ENCODE results near the gene KCNB1.

KCNB1 gene

DNA sequence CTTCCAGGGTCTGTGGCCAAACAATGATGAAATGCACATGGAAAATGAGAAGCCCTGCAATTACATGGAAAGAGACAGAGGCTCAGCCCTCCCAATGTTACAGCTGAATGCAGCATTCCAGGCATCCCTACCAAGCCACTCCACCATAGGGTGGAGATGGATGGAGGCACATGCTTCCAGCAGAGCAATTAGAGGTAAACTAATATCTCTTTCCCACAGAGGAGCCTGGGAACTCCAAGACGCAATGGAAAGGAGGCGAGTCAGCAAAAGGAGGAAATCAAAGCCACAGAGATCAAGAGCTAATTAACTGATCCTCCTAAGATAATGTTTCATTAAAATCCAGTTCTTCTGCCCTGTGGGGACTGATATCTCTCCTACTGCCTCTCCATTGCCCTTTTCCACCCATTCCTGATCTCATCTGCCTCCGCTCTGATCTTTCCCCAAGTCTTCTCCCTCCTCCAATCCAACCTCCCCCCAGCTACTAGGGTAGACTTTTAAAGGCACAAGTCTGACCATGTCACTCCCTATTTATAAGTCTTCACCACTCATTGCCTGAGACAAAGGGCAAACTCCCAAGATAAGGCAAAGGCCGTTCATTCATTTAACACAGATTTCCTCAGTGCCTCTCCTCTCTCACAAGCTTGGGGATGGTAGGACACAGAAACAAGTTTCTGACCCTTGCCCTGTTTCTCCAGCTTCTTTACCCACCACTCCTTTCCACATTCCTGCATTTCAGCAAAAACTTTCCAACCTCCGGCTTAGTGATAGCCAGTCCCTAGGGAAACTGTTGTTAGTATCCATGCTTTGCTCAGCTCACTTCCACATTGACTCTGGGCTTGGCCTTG lies 14.3 kb upstream of the KCNB1 start:
- no peak for DNase-seq

- DNase-seq, result no peak
Observed at GRCh38 chr20:49496043-49496442, 13.6 kb upstream of the KCNB1 start.

DNA sequence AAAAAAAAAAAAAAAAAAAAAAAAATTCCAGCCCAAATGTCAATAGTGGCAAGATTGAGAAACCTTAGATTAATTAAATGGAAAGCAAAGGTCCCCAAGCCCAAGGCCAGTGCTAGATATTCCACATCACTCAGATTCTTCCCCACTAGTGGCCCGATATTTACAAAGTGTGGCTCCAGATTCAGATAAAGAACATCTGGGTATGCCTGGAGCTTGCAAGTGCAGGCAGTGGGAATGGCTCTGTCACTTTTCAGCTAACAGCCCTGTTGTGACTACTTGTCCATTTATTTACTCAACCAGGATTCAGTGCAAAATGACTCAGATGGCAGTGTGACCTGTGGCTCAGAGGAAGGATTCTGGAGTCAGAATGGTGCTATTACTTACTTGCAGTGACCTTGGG lies 8.2 kb upstream of the KCNB1 start:
- no peak for DNase-seq

DNA sequence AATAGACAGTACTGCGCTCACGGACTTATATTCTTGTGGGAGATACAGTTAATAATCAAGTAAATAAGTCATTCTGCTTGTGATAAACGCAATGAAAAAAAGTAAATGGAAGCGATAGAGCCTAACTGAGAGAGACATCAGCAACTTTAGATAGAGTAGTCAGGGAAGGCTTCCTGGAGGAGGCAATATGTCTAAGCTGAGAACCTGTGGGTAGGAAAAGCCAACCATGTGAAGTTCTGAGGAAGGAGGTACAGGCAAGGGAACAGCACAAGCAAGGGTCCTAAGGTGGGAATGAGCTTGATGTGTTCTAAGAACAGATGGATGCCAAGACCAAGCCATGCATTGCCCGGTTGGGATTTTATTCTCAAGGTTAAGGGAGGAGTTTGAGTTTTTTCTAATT lies 7.2 kb upstream of the KCNB1 start:
- no peak for DNase-seq

- no peak for DNase-seq
Observed at GRCh38 chr20:49486064-49486463, 3.6 kb upstream of the KCNB1 start.

- no peak for DNase-seq
Observed at GRCh38 chr20:49485563-49485962, 3.1 kb upstream of the KCNB1 start.

DNA sequence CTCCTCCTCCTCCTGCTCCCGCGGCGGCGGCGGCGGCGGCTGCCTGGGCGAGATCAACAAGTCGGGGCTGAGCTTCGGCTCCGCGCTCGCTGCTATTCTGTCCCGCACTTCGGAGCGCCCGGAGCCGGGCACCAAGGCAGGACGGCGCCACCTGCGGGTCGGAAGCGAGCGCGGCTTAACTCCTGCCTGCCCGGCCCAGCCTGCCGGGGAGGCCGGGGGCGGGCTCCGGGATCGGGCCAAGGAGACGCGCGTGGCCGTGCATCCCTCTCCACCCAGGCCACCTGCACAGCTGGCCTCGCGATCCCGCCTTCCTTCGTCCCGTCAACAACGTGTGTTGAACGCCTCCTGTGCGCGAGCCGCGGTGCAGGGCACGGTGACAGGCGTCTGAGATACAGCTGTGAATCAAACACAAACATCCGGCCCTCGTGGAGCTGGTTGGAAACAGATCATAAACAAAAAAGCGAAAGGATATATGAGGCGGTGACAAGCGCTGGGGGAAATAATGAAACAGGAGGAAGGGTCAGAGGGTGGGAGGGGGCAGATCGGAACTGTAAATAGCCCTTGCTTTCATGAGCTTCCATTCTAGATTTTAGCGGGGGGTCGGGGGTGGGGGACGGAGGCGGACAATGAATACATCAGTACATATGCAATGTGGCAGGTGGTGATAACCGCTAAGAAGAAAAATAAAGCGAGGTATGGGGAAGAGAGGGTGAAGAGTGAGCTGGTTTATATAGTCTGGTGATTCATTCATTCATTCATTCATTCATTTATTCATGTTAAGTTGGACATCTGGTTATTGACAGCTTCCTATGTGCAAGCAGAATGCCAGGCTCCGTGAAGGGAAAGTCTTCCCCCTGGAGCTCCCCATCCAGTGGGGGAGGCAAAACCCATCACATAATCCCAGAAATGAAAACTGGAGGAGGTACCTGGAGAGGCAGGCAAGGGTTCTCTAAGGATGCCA lies 2.0 kb upstream of the KCNB1 start:
- DNase-seq, result peak; percentile 21

- DNase-seq, result no peak
Observed at GRCh38 chr20:49483696-49484123, 1.2 kb upstream of the KCNB1 start.

DNA sequence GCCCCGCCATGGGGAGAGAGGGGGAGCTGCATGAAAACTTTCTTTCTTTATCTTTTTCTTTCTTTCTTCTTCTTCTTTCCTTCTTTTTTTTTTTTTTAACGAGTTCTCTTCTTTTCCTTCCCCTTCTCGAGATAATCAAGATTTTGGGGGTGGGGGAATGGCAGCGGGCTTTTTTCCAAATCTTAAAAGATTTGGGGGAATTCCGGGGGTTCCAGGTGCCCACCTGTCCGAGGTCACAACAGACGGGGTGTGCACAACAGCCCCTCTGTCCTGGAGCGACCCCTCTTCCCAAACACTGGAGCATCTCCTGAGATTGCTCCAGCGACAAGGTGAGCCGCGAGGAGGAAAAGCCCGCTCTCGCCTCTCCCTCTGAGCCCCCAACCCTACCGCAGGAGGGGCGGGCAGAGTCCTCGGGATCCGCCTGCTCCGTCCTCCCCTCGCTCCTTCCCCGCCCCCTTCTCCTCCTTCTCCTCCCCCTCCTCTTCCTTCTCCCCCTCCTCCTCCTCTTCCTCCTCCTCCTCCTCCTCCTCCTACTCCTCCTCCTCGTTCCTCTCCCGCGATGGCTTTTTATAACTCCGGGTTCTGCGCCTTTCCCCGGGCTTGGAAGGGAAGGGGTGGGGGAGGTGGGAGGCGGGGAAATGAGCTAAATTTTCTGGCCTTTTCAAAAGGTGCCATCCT lies 689 bp upstream of the KCNB1 start:
- no peak for DNase-seq

GRCh38 chr20:49482173-49482572 lies 295 bp downstream of the KCNB1 start:
- DNase-seq, result no peak

DNA sequence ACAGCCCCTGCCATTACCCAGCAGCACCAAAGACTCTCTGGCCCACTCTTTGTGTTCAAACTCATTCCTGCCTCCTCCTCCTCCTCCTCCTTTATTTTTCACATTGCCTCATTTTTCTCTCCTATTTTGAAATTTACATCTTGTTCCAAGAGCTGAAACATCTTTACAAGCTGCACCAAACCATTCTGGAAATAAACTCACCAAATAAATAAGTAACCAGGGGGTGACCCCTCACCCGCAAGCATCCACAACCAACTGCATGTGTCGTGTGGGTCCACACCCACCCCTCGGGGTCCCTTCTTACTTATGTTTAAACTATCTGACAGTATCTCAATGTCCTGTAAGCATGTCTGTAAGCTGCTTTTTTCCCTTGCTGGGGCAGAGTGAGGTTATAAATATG lies 1.4 kb downstream of the KCNB1 start:
- no peak for DNase-seq

DNA sequence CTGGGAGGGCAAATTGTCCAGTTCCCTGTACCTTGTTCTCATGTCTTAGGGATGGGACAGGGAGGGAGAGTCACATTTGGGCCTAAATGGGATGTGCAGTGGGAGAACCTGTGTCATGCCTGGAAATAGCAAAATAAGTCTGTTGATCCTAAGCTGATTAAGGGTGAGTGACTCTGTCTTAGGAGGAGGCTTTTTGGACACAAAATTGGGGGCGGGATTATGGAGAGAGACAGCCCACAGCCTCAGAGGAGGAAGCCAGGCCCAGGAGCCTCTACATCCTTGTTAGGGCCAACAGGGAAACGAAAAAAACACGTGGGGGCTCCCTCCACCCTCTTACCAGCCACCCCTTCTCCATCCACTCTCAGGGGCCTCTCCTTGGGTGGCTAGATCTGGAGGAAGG lies 2.2 kb downstream of the KCNB1 start:
- no peak for DNase-seq

GRCh38 chr20:49479785-49480184 lies 2.7 kb downstream of the KCNB1 start:
- no peak for DNase-seq

- no peak for DNase-seq
Observed at GRCh38 chr20:49478754-49479689, 3.4 kb downstream of the KCNB1 start.

GRCh38 chr20:49478266-49478665 lies 4.2 kb downstream of the KCNB1 start:
- DNase-seq, result no peak

DNA sequence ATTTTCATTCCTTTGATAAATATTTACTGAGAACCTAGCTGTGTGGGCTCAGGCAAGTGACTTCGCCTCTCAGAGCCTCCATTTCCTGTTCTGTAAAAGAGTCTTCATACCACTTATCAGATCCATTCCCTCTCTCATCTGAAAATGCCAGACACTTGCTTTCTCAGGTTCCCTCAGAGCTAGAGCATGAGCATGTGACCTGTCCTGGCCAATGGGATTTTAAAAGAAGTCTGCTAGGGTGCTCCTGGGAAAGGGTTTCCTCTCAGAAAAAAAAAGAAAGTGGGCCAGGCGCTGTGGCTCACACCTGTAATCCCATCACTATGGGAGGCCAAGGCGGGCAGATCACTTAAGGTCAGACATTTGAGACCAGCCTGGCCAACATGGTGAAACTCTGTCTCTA lies 5.3 kb downstream of the KCNB1 start:
- no peak for DNase-seq

DNA sequence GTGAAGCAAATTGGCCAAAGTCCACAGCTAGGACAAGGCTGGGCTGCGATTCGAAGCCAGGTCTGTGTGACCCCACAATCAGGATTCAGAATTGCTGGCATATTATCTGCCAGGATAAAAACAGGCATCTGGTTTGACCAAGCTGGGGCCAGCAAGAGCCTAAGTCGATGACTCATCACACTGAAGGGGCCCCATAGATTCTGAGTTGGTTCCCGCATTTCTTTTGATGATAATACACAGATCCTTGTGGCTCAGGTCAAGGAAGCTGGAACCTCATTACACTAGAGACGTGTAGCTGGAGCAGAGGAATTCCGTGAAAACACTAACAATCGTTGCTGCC lies 6.5 kb downstream of the KCNB1 start:
- DNase-seq, result no peak

DNA sequence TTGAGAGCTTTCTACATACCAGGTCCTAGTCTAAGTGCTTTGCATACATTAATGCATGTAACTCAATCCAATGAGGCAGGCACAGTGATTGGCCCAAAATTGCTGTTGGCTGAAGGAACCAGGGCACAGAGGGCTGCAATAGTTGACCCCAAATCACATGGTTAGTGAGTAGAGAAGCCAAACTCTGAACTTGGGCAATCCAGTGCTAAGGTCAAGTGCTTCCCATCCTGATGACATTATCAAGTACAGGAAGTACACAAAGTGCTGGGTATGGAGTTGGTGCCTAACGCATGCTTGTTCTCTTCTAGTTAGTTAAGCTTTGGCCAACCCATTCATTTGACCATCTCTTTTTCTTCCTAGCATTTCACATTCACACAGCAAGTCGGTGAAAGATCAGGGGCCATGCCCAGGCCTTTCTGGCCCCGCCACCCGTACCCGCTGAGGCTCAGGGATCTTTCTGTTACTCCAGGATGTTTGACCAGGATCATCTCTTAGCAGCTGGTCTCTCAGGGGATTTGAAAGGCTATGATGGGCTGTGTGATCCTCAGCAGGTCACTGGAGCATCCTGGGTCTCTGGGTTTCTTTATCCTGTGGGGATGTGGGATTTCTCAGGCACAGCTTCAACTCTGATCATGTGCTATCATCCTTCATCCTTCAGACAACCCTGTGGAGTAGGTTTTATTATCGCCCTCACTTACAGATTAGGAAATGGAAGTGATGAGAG lies 7.0 kb downstream of the KCNB1 start:
- DNase-seq, result no peak

DNA sequence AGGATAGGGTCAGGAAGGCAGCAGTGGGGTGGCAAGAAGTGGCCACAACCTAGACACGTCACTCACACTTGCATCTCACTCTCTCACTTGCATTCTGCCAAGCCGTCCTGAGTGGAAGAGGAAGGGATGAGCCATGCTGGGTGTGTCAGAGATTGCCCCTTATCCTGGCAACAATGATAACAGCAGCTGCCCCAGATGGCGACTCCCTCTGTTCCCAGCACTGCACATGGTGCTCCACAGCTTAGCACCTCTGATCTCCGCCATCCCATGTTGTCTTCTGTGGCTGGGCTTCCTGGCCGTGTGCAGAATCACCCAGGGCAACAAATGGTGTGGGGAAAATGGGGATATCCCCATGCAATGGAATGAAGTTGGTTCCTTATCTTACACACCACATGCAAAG lies 11.1 kb downstream of the KCNB1 start:
- no peak for DNase-seq

GRCh38 chr20:49470922-49471321 lies 11.5 kb downstream of the KCNB1 start:
- DNase-seq, result no peak

DNA sequence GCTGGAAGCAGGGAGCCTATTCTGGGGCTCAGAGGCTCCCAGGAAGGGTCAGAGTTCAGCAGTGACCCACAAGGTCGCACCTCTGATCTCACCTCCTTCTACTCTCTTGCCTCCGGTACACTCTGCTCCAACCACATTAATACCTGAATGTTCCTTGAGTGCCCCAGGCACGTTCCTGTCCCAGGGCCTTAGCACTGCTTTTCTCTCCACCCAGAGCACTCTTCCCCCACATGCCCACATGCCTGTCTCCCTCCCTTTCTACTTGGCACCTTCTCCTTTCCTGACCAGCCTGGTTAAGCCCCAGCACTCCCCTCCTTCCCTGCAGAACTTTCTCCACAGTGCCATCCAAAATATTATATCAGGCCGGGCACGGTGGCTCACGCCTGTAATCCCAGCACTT lies 13.4 kb downstream of the KCNB1 start:
- no peak for DNase-seq

DNA sequence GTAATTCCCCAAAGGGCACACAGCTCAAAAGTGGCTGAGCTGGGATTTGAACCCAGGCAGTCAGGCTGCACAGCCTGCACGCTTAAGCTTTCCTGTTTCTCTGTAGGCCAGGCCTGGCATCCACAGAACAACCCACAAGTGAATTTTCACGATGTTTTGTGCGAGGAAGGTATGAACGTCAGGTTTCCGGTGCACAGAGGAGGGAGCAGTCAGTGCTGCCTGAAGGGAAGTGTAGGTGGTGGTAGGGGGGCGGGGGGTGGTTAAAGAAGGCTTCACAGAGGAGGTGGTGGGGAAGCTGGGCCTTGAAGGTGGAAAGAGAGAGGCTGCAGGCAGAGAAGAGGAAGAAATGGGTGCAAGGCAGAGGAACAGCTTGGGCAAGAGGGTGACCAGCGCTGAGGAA lies 14.1 kb downstream of the KCNB1 start:
- DNase-seq, result no peak
